Measurements from ENCODE around the gene ZZZ3.

Gene ZZZ3

DNA sequence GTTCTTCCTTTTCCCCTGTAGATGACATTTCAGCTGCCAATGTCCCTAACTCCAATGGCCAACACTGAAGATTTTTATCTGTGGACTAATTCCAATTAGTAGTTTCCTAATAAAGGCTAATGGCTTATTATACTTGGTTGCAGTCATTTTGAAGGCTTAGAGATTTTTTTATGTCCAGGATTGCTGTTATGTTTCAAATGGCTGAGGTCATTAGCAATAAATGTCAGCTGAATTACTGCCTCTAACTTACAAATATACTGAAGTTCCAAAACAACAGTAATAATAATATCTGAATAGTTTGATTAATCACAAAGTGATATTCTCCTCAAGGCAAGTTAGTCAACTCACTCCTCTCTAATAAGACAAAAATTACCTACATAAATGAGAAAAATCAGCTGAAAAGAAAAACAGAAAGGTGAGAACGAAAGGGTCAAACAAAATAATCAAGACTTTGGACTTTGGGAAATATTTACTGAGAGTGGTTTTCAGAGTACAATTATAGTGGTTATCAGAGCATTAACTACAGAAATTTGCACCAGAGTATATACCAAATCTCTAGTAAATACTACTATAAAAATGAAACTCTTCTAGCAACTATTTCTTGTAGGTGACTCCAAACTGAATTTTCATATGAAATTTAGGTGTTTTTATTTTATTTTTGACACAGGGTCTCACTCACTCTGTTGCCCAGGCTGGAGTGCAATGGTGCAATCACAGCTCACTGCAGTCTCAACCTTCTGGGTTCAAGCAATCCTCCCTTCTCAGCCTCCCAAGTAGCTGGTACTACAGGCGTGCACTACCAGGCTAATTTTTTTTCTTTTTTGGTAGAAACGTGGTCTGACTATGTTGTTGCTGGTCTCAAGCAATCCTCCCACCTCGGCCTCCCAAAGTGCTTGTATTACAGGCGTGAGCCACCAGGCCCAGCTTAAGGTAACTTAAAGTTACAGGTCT, 3.5 kb downstream of the ZZZ3 start:
- TF ChIP-seq GATA3 (IDR thresholded peaks at IDR 0.05; ENCODE audit: low read depth, low read length) (no peak), GATA2 (IDR thresholded peaks at IDR 0.05; ENCODE audit: low read depth, low read length) (no peak)

DNA sequence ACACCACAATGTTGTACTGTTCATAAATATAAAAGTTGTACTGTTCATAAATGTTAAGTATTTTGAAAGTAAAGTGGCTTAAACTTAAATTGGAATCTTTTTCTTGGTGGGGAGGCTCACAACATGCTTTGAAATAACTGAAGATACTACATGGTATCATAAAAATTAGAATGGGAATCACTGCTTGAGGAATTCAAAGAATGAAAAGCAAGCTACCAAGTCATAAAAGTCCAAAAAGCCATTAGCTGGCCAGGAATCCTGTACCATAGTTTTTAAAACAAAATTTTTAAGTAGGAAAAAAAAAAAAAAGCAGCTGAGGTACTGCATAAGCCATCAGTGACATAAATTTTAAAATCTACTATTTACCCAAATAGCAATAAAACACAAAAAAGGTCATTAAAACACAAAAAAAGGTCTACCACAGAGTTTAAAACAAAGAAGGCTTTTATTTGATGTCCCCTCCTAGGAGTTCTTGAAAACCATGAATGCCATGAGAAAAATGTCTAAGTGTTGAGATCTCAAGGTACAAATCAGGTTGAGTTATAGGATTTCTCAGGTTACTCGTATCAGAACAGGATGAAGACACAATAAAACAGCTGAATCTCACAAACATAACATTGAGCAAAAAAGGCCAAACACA, 8.6 kb downstream of the ZZZ3 start:
- TF ChIP-seq GATA2 (IDR thresholded peaks at IDR 0.05; ENCODE audit: low read depth, low read length) (no peak), GATA3 (IDR thresholded peaks at IDR 0.05; ENCODE audit: low read depth, low read length) (no peak)

DNA sequence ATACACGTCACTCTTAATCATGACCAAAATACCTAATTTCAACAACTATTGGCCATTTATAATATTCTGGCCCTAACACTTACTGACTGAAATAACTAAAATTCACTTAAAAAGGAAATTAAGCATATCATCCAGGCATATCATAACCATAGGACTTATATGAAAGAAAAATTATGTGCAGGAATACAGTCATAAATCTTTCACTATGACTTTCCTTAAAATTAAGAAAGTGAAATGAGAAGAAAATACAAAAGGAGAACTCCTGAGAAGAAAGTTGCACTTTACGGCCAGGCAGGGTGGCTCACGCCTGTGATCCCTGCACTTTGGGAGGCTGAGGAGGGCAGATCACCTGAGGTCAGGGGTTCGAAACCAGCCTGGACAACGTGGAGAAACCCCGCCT, 9.4 kb downstream of the ZZZ3 start:
- TF ChIP-seq GATA3 (IDR thresholded peaks at IDR 0.05; ENCODE audit: low read depth, low read length) (no peak), GATA2 (IDR thresholded peaks at IDR 0.05; ENCODE audit: low read depth, low read length) (no peak)

DNA sequence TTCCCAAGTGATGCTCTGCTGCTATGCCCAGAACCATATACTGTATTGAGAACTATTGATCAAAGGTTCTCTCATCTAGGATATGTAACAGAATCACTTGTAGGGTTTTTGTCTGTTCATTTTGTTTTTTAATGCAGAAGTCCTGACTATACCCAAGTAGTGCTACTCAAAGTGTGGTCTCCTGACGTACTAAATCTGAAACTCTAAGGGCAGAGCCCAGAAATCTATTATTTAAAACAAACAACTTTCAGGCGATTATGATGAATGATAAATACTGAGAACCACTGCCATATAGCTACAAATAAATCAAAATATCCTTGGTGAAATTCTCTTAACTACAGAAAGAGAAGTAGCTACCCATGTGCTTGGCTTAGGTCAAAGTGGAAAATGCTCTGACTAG, 10.1 kb downstream of the ZZZ3 start:
- TF ChIP-seq GATA3 (IDR thresholded peaks at IDR 0.05; ENCODE audit: low read depth, low read length) (no peak), GATA2 (IDR thresholded peaks at IDR 0.05; ENCODE audit: low read depth, low read length) (no peak)

- no peak for TF ChIP-seq GATA3 (IDR thresholded peaks at IDR 0.05; ENCODE audit: low read depth, low read length)
- no peak for TF ChIP-seq GATA2 (IDR thresholded peaks at IDR 0.05; ENCODE audit: low read depth, low read length)
Measured at GRCh38 chr1:77671836-77672235, 10.6 kb downstream of the ZZZ3 start.

DNA sequence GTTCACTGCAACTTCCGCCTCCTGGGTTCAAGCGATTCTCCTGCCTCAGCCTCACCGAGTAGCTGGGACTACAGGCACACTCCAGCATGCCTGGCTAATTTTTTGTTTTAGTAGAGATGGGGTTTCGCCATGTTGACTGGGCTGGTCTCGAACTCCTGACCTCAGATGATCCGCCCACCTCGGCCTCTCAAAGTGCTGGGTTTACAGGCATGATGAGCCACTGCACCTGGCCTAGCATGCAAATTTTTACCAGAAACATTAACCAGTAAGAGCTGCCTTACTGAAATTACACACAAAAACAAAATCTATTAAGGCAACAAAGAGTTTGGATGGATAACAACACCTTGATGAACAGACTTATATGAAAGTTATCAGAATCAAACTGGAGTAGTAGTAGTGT, 12.1 kb downstream of the ZZZ3 start:
- no peak for TF ChIP-seq GATA3 (IDR thresholded peaks at IDR 0.05; ENCODE audit: low read depth, low read length)
- no peak for TF ChIP-seq GATA2 (IDR thresholded peaks at IDR 0.05; ENCODE audit: low read depth, low read length)

DNA sequence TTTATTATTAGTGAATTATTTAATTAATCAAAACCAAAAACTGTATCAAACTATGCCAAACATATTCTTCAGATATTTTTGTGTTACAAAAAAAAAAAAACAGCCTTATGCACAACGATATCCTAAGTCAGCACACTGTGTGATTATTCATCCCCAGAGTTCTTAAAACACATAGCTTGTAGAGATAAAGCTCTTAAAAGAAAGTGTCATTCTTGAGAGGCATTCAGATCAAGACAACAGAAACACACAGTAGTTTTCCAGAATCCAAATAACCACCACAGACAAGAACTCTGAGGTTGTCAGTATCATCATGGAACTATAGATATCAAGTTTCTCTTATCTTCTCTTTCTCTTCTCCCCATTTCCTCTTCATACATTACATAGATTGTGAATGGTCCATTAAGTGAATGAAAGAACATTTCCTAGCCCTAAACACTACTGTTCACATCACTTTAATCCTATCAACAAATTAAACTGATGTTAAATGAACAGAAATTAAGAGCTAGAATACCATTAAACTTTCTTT, 13.5 kb downstream of the ZZZ3 start:
- no peak for TF ChIP-seq GATA3 (IDR thresholded peaks at IDR 0.05; ENCODE audit: low read depth, low read length)
- TF ChIP-seq GATA2 (IDR thresholded peaks at IDR 0.05; ENCODE audit: low read depth, low read length): no peak

DNA sequence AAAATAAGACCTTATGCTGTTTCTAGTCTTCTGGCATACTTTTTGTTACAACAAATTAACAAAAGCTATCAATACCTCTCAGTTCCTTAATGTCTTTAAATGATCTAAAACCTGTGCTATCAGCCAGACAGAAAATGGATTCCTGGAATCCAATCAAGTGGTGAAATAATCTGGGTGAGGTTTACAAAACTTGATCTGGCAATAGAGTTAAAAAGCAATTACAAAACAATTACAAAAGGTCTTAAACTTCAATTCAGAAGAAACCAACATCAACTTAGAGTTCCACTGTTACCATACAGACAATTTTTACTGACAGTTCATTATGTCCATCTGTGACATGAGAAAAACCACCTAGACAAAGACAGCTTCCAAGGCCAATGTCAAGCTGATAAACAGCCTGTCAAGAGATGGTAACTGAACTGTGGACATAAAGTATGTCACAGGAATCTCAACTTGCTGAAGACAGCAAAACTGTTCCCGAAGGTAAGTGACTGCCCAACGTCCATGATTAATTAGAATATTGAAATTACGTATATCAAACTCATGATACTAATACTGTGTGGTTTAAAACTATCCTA, 17.4 kb downstream of the ZZZ3 start:
- TF ChIP-seq GATA2 (IDR thresholded peaks at IDR 0.05; ENCODE audit: low read depth, low read length) (no peak), GATA3 (IDR thresholded peaks at IDR 0.05; ENCODE audit: low read depth, low read length) (no peak)

GRCh38 chr1:77661696-77662095, 20.8 kb downstream of the ZZZ3 start:
- TF ChIP-seq GATA2 (IDR thresholded peaks at IDR 0.05; ENCODE audit: low read depth, low read length) (no peak), GATA3 (IDR thresholded peaks at IDR 0.05; ENCODE audit: low read depth, low read length) (no peak)

DNA sequence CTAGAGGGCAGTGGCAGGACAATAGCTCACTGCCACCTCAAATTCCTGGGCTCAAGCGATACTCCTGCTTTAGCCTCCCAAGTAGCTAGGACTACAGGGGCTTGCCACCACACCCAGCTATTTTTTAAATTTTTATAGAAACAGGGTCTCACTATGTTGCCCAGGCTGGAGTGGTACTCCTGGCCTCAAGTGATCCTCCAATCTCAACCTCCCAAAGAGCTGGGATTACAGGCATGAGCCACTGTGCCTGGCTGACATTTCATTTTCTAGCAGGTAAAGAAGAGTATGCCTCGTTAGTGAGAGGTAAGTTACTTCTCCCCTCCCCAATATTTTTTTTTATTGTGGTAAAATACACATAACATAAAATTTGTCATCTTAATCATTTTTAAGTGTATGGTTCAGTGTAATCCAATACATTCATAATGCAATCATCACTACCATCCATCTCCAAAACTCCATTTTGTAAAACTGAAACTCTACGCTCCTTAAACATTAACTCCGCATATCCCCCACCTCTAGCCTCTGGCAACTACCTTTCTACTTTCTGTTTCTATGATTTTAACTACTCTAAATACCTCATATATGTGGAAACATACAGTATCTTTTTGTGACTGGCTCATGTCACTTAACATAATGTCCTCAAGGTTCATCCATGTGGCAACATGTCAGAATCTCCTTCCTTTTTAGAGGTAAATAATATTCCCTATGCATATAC, 22.4 kb downstream of the ZZZ3 start:
- TF ChIP-seq GATA3 (IDR thresholded peaks at IDR 0.05; ENCODE audit: low read depth, low read length) (no peak), GATA2 (IDR thresholded peaks at IDR 0.05; ENCODE audit: low read depth, low read length) (no peak)

DNA sequence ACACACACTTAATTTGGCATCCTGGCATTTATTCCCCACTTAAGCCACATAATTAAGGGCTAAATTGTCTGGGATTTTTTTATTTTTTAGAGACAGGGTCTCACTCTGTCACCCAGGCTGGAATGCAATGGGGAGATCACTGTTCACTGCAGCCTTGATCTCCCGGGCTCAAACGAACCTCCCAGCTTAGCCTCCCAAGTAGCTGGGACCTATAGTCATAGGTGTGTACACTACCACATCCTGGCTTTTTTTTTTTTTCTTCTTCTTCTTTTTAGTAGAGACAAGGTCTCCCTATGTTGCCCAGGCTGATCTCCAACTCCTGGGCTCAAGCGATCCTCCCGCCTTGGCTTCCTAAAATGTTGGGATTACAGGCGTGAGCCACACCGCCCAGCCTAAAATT, 24.2 kb downstream of the ZZZ3 start:
- TF ChIP-seq GATA3 (IDR thresholded peaks at IDR 0.05; ENCODE audit: low read depth, low read length): no peak
- TF ChIP-seq GATA2 (IDR thresholded peaks at IDR 0.05; ENCODE audit: low read depth, low read length): no peak

- TF ChIP-seq GATA2 (IDR thresholded peaks at IDR 0.05; ENCODE audit: low read depth, low read length): no peak
- no peak for TF ChIP-seq GATA3 (IDR thresholded peaks at IDR 0.05; ENCODE audit: low read depth, low read length)
Measured at GRCh38 chr1:77655431-77655974, 27.0 kb downstream of the ZZZ3 start.

GRCh38 chr1:77652970-77653516, 29.4 kb downstream of the ZZZ3 start:
- TF ChIP-seq GATA2 (IDR thresholded peaks at IDR 0.05; ENCODE audit: low read depth, low read length): no peak
- no peak for TF ChIP-seq GATA3 (IDR thresholded peaks at IDR 0.05; ENCODE audit: low read depth, low read length)

Data from SH-SY5Y (cell line).